ENCODE measurements around the gene GDPD5. TPM values are rescaled to one million over a fixed set of nuclear protein-coding genes. Genes with fewer than 3 reads are reported as not detected.

GDPD5 gene
- total and polyA plus RNA-seq, 9 of the 15 experiments (the other 6 are each of a cell fraction or from before 2014, with no cell fraction given), result 0.32 to 27.3 (median 8.0) TPM

- TF ChIP-seq MYC (IDR thresholded peaks at IDR 0.05; ENCODE audit: low read depth, low read length) (0 out of 2 replicates have a peak, but pooled peaks have one; percentile 3), MYC (CRISPR knock-in tag; IDR thresholded peaks at IDR 0.05; ENCODE audit: borderline replicate concordance, low read depth) (no peak), MYNN (IDR thresholded peaks at IDR 0.05) (peak; percentile 35; the same call in 1 of the 2 replicates), MYNN (CRISPR knock-in tag; IDR thresholded peaks at IDR 0.05) (no peak), HSF4 (CRISPR knock-in tag; IDR thresholded peaks at IDR 0.05; ENCODE audit: borderline replicate concordance) (peak; percentile 66; the same call in 1 of the 2 replicates), MTA3 (IDR thresholded peaks at IDR 0.05; ENCODE audit: borderline replicate concordance) (no peak; the same call in 1 of the 2 replicates), IFI16 (CRISPR knock-in tag; IDR thresholded peaks at IDR 0.05) (no peak), YY1 (IDR thresholded peaks at IDR 0.05; ENCODE audit: borderline replicate concordance in 1 of 3, control insufficient read depth in 1 of 3, extremely low read depth in 1 of 3, insufficient read depth in 3 of 3, insufficient read length in 1 of 3, insufficient replicate concordance in 2 of 3, low read depth in 1 of 3, low read length in 2 of 3) (peak in 1 of 3 experiments; percentile 18), MXD1 (CRISPR knock-in tag; IDR thresholded peaks at IDR 0.05; ENCODE audit: borderline replicate concordance, poor library complexity, severe bottlenecking) (peak; percentile 15), POLR2AphosphoS5 (IDR thresholded peaks at IDR 0.05; ENCODE audit: control insufficient read depth, insufficient read depth, low read depth, low read length) (peak; percentile 43; the same call in 1 of the 2 replicates)
These were observed 9.3 kb upstream of the GDPD5 start (continued) for GRCh38 chr11:75535071-75535470.
